Subcutaneous adipose tissue (tissue), 4 donors: Measurements from ENCODE around the gene RHOF. TPM values are rescaled to one million over a fixed set of nuclear protein-coding genes. Genes with fewer than 3 reads are reported as not detected.

Experiments used
- total RNA-seq, 4 donors: library from RNA; depleted of rRNA; stranded (reverse); fragments of >200 nt; gene quantifications; one replicate each; pipeline ENCODE4 v1.1.0, GENCODE V29; 2016
- TF ChIP-seq, protein P1 (sequence below): fragments of 450-650 bp; IDR thresholded peaks from one replicate; pipeline ENCODE4 v1.5.1; 2016; ENCODE audit warnings: low read depth, mild to moderate bottlenecking, control low read depth, antibody characterized with exemption, moderate library complexity

The RHOF gene
- total RNA-seq, 4 donors from 2014 or later: 1.6 to 17.0 (median 11.4) TPM

DNA sequence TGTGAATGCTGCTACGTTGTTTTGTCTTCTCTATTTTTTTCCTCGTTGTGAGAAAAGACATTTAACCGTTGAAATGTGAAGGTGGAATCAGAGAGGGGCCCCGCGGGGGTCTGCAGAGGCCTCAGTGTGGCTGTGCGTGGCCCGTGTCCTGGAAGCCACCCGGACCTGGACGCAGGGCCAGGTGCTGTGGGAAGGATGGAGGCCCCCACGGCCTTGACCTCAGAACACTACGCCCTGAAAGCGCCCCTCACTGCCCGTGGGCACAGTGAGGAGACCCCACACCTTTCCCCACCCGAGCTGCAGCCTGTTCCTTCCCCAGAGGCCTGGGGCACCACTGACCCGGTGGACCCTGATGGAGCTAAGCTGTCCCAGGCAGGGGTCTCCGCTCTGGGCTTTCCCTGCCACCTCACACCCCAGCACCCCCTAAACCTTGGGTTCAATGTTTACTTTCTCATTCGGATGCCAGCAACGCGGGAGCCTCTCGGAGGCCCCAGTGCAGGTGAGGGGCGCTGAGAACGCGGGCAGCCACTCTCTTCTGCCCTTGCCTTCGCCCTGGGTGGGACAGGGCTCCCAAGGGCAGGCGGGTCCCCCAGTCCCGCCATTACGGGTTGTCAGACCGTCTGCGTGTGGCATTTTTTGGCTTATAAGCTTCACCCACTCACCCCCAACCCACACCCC, 37.2 kb upstream of the RHOF start:
- TF ChIP-seq, protein P1, sequence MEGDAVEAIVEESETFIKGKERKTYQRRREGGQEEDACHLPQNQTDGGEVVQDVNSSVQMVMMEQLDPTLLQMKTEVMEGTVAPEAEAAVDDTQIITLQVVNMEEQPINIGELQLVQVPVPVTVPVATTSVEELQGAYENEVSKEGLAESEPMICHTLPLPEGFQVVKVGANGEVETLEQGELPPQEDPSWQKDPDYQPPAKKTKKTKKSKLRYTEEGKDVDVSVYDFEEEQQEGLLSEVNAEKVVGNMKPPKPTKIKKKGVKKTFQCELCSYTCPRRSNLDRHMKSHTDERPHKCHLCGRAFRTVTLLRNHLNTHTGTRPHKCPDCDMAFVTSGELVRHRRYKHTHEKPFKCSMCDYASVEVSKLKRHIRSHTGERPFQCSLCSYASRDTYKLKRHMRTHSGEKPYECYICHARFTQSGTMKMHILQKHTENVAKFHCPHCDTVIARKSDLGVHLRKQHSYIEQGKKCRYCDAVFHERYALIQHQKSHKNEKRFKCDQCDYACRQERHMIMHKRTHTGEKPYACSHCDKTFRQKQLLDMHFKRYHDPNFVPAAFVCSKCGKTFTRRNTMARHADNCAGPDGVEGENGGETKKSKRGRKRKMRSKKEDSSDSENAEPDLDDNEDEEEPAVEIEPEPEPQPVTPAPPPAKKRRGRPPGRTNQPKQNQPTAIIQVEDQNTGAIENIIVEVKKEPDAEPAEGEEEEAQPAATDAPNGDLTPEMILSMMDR: no peak

DNA sequence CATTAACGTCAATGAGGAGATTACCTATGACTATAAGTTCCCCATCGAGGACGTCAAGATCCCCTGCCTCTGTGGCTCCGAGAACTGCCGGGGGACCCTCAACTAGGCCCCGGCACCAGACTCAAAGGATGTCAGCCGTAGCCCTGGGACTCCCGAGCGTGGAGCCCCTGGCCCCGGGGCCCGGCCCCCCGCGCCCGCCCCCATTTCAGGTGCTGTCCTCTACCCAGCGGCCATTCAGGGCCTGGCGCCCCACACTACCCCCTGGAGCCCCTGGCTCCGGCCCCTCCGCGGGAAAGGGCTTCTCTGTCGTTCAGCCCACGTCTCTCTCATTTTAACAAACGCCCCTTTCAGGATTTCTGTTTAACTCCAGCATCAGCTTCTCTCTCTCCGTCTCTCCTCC, 36.6 kb upstream of the RHOF start:
- TF ChIP-seq, protein P1: no peak

DNA sequence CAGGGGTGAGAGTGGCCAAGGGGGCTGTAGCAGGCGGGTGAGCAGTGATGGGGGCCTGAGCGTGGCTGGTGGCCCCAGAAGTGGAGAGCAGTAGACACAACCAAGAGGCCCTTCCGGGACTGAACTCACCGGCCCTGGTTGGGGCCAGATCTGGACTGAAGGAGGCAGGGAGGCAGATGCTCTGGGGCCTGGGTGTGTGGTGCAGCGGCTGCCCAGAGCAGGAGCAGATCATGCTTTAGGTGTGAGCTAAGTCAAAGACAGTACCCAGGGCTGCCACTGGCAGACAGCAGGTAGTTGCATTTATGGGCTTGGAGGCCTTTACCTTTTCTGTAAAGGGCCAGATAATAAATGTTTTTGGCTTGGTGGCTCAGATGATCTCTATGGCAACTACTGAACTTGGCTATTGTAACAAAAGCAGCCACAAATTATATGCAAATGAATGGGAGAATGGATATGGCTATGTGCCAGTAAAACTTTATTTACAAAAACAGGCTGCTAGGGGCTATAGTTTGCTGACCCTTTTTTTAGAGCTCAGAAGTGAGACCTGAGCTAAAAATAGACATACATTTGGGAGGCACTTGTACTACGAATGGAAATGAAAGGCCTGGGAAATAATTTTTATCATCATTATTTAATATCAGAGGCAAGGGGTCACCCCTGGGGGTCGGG, 35.9 kb upstream of the RHOF start:
- TF ChIP-seq, protein P1: no peak

DNA sequence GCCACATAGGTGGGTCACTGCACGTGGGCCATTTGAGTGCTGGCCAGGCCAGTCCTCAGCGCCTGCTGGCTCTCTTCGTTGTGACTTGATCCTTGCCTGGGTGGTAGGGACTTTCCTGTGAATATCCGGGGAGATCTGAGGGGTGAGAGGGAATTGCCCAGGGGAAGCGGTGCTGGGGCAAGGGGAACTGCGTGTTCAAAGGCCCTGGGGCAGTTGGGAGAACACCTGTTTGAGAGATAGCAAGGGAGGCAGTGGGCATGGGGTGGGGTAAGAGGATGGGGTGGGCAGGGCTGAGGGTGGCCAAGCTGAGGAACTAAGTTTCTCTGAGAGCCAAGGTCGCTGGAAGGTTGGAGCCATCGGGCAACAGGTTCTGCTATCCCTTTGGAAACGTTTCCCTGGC, 35.3 kb upstream of the RHOF start:
- TF ChIP-seq, protein P1: no peak

DNA sequence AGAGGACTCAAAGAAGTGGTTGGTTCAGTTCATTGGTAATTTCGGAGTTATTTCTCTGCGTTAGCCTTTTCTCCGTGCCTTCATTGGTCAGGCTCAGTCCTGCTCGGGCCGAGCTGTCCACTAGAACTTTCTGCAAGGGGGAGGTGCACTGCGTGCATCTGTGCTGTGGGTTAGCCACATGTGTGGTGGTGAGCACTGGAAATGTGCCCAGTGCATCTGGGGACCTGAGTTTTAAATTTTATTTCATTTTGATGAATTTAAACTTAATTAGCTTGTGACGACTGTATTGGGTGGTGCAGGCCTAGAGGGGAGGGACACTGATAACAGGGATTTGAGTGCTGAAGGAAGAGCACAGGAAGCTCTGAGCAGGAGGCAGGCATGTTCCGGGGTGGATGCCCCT, 34.8 kb upstream of the RHOF start:
- TF ChIP-seq, protein P1: no peak

DNA sequence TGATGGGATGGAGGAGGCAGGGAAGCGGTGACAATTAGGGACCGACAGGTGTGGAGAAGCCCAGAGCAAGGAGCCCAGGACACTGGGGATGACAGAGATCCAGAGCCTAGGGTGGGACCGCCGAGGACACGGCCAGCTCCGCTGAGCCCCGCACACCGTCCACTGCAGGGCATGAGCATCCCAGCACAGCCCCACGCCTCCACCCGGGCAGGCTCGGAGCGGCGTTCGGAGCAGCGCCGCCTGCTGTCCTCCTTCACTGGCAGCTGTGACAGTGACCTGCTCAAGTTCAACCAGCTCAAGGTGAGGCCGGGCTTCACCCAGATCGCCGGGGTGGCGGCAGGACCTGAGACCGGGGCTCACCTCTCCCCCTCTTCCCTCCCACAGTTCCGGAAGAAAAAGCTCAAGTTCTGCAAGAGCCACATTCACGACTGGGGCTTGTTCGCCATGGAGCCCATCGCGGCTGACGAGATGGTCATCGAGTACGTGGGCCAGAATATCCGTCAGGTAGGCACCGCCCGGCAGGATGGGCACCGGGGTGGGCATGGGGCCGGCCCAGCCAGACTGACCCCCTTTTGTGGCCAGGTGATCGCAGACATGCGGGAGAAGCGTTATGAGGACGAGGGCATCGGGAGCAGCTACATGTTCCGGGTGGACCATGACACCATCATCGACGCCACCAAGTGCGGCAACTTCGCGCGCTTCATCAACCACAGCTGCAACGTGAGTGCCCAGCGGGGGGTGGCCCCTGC, 34.0 kb upstream of the RHOF start:
- TF ChIP-seq, protein P1: no peak
